ENCODE data around the gene ADAMTSL3. TPM values are rescaled to one million over a fixed set of nuclear protein-coding genes. Genes with fewer than 3 reads are reported as not detected.

The ADAMTSL3 gene
- total and polyA plus RNA-seq, 2 of the 8 experiments (the other 6 are each of a cell fraction or from before 2014, with no cell fraction given) = 0.35 to 1.4 TPM

GRCh38 chr15:83927704-83928391 is 273.9 kb downstream of the ADAMTSL3 start:
- POLR2A ChIA-PET (ENCODE audit: partially characterized antibody) = no interaction called here

More at GRCh38 chr15:83927704-83928391, 273.9 kb downstream of the ADAMTSL3 start:
- Histone ChIP-seq H3K23ac (ENCODE audit: insufficient read length) (no peak overlapping the region), H3K4me1 (replicated peaks in 1 of 4; ENCODE audit: control insufficient read depth in 3 of 4, insufficient read depth in 4 of 4, low read length in 3 of 4) (no peaks in the 10 kb centered on the region), H3K27ac (ENCODE audit: low read depth, low read length) (no peak overlapping the region), H3K56ac (replicated peaks; ENCODE audit: insufficient read length, low read depth, low read length) (no peak overlapping the region), H3K9me3 (ENCODE audit: insufficient read depth in 2 of 2, low read depth in 1 of 2, low read length in 1 of 2) (no peaks in the 10 kb centered on the region), H3K4ac (replicated peaks; ENCODE audit: insufficient read length, low read depth, low read length) (no peak overlapping the region), H2BK20ac (ENCODE audit: low read length) (no peak overlapping the region), H3K14ac (ENCODE audit: insufficient read length) (no peak overlapping the region), H2AFZ (ENCODE audit: low read length) (no peak overlapping the region), H3K23me2 (ENCODE audit: low read depth, low read length) (no peaks in the 10 kb centered on the region), H4K20me1 (replicated peaks in 1 of 2; ENCODE audit: control insufficient read depth in 1 of 2, insufficient read depth in 2 of 2, low read length in 2 of 2) (no peaks in the 10 kb centered on the region), H4K5ac (ENCODE audit: insufficient read length, low read depth, low read length) (no peak overlapping the region), H3K27me3 (replicated peaks in 1 of 4; ENCODE audit: control insufficient read depth in 3 of 4, extremely low read depth in 1 of 4, insufficient read depth in 3 of 4, low read length in 3 of 4) (no peaks in the 10 kb centered on the region), H2BK120ac (replicated peaks; ENCODE audit: low read depth, low read length) (no peak overlapping the region), H2BK15ac (ENCODE audit: low read length) (no peak overlapping the region), H2BK5ac (ENCODE audit: low read depth, low read length) (no peak overlapping the region), H3K79me2 (ENCODE audit: control insufficient read depth in 1 of 2, insufficient read depth in 2 of 2, low read length in 2 of 2) (no peaks in the 10 kb centered on the region), H3K79me1 (ENCODE audit: low read depth, low read length) (no peaks in the 10 kb centered on the region), H2BK12ac (ENCODE audit: low read depth, low read length) (no peak overlapping the region), H2AK5ac (ENCODE audit: low read depth, low read length) (no peak overlapping the region), H4K8ac (ENCODE audit: extremely low read depth, insufficient read depth, low read length) (no peak overlapping the region), H3K18ac (ENCODE audit: extremely low read depth, low read length) (no peak overlapping the region), H3K4me2 (ENCODE audit: insufficient read depth in 1 of 2, low read depth in 2 of 2, low read length in 2 of 2) (no peak overlapping the region), H3K9ac (replicated peaks in 1 of 4; ENCODE audit: extremely low read depth in 1 of 4, low read depth in 3 of 4, low read length in 3 of 4) (no peak overlapping the region), H3K36me3 (ENCODE audit: control insufficient read depth in 2 of 4, insufficient read depth in 4 of 4, low read length in 3 of 4) (no peaks in the 10 kb centered on the region), H3K4me3 (ENCODE audit: extremely low read depth in 1 of 4, insufficient read depth in 2 of 4, low read depth in 3 of 4, low read length in 4 of 4) (no peak overlapping the region), H4K91ac (replicated peaks; ENCODE audit: insufficient read length, low read length) (no peak overlapping the region)
- CTCF ChIA-PET (ENCODE audit: partially characterized antibody) = interaction anchor here (0.6 kb wide), 1 partner anchor 150 kb away, joined by 3 read pairs; no protein-coding TSS in a partner anchor
- no peak for TF ChIP-seq TAF7 (optimal IDR thresholded peaks at IDR 0.05; ENCODE audit: borderline replicate concordance, low read depth, low read length)
- TF ChIP-seq TCF12 (IDR thresholded peaks at IDR 0.05; ENCODE audit: low read depth, low read length) = no peak
- no peak for TF ChIP-seq CTCF (IDR thresholded peaks at IDR 0.05; ENCODE audit: control extremely low read depth in 1 of 3, insufficient read depth in 1 of 3, low read depth in 1 of 3, low read length in 3 of 3)
- no peak for TF ChIP-seq JUND (IDR thresholded peaks at IDR 0.05; ENCODE audit: low read length)
- no peak for TF ChIP-seq FOSL1 (IDR thresholded peaks at IDR 0.05; ENCODE audit: insufficient read depth, low read depth, low read length)
- TF ChIP-seq CHD2 (IDR thresholded peaks at IDR 0.05; ENCODE audit: low read length) = no peak
- no peak for TF ChIP-seq MAX (IDR thresholded peaks at IDR 0.05)
- TF ChIP-seq SRF (IDR thresholded peaks at IDR 0.05; ENCODE audit: low read depth, low read length) = no peak
- no peak for TF ChIP-seq SAP30 (IDR thresholded peaks at IDR 0.05; ENCODE audit: insufficient read depth, insufficient replicate concordance, low read length)
- TF ChIP-seq ATF3 (IDR thresholded peaks at IDR 0.05; ENCODE audit: insufficient read depth, low read depth, low read length) = no peak
- 79% methylated on average over 2 of the region's 2 CpGs; no CpG with 5 or more reads in 1 of the 2 experiments for WGBS, 2 experiments (ENCODE audit: extremely low coverage in 1 of 2, insufficient coverage in 1 of 2, insufficient read length in 1 of 2, insufficient replicate concordance in 2 of 2, low coverage in 1 of 2, low lambda C conversion rate in 2 of 2, missing lambda C conversion rate in 1 of 2)
- no peak for DNase-seq (ENCODE audit: low read depth in 1 of 2, low spot score in 2 of 2)
- FAIRE-seq = no peak
